DMS 273 treated with DMSO at 0.1 percent for 48 hours (cell line): ENCODE data around the gene SHCBP1.
"Not testable (repeated sequence)": the region's sequence is repeated elsewhere in the genome, so short reads cannot be mapped to it uniquely, and the experiment has no call there.

Source experiments
- DNase-seq: peaks from one replicate; lab custom pipeline; 2025; lab: John Stamatoyannopoulos, UW

SHCBP1 gene, protein sequence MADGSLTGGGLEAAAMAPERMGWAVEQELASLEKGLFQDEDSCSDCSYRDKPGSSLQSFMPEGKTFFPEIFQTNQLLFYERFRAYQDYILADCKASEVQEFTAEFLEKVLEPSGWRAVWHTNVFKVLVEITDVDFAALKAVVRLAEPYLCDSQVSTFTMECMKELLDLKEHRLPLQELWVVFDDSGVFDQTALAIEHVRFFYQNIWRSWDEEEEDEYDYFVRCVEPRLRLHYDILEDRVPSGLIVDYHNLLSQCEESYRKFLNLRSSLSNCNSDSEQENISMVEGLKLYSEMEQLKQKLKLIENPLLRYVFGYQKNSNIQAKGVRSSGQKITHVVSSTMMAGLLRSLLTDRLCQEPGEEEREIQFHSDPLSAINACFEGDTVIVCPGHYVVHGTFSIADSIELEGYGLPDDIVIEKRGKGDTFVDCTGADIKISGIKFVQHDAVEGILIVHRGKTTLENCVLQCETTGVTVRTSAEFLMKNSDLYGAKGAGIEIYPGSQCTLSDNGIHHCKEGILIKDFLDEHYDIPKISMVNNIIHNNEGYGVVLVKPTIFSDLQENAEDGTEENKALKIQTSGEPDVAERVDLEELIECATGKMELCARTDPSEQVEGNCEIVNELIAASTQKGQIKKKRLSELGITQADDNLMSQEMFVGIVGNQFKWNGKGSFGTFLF

DNA sequence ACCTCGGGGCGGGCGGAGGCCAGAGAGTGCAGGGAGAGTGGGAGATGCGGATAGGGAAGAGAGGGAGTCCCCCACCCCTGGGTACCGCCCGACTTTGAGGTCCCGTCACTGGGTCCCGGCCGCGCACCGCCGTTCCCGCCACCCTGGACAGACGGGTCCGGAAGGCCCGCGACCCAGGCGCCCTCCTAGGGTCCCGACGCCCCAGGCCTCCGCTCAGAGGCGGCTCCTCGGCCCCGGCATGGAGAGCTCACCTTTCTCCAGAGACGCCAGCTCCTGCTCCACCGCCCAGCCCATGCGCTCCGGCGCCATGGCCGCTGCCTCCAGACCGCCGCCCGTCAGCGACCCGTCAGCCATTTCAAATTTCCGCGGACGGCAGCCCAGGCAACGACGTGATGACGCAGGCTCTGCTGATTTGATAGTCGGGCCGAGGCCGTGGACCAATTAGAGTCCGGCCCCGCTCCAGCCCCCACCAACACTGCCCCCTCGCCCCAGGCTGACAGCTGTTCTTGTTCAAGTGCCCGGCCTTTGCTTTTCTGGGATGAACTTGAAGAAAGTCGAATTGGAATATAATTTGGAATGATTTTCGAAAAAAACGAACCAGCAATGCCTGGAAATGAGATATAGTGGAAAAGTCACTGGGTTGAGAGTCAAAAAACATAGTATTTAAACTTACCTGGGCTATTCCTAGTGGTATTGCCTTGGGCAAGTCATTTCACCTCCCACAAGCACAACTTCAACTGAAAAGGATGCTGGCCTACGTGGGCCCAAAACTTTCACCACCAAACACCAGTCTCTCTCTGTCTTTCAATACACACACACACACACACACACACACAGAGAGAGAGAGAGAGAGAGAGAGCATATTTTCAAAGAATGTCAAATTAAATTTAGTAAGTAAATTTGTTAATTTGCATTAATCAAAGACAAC is at the start of gene SHCBP1:
Gene SHCBP1 (minus strand): TSS at position 374 of the 928 bp plus-strand sequence. CDS start 20 bp downstream, at position 354.
- peak; percentile 81 for DNase-seq

DNA sequence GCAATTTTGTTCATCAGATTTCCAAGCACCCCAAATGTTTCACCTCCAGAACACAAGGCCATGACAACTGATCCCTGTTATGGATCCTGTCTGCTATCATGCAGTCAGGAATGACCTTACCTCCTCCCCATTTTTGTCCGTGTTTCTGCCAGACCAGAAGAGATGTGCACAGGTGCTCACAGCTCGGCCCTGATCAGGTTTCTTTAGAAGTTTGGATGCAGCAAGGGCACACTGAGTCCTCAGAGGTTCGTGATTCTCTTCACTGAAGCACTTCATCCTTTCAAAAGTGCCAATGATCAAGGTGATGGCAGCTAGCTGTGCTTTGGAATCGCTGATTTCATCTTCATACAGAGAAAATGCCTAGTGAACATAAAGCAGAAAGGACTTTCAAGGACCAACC is 40.9 kb upstream of the SHCBP1 start:
- no peak for DNase-seq

DNA sequence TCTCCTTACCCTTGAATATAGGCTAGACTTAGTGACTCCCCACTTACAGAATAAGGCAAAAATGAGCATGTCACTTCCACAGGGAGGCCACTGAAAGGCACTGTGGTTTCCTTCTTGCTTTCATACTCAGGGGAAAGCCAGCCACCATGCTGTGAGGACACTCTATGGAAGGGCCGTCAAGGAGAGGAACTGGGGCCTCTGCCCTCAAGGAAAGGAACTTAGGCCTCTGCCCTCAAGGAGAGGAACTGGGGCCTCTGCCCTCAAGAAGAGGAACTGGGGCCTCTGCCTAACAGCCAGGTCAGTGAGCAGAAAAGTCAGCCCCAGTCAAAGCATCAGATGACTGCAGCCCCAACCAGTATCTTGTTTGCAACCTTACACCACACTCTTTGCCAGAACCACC is 37.7 kb upstream of the SHCBP1 start:
- DNase-seq = no peak

- no peak for DNase-seq
Measured at GRCh38 chr16:46651305-46651704, 30.1 kb upstream of the SHCBP1 start.

- DNase-seq = peak; percentile 24
Measured at GRCh38 chr16:46650254-46650623, 29.1 kb upstream of the SHCBP1 start.

- no peak for DNase-seq
Measured at GRCh38 chr16:46649588-46650253, 28.5 kb upstream of the SHCBP1 start.

DNA sequence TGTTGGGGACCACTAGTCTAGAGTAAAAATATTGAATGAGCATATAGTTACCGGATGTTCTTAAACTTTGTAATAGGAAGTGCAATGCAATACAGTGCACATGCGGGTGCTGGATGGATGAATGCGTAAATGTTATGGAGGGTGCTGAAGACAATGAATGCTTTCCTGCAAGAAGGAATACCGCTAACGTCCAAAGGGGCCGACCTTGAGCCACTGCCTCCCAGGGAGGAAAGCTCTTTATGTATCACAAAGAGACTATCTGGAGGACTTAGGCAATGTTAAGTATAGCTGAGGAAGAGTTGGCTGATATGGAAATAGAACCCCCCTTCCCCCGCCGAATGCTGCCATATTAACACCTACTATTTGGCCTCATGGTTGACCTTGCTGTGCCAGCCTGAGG is 27.5 kb upstream of the SHCBP1 start:
- DNase-seq = no peak

- no peak for DNase-seq
Measured at GRCh38 chr16:46638947-46639925, 18.1 kb upstream of the SHCBP1 start.

DNA sequence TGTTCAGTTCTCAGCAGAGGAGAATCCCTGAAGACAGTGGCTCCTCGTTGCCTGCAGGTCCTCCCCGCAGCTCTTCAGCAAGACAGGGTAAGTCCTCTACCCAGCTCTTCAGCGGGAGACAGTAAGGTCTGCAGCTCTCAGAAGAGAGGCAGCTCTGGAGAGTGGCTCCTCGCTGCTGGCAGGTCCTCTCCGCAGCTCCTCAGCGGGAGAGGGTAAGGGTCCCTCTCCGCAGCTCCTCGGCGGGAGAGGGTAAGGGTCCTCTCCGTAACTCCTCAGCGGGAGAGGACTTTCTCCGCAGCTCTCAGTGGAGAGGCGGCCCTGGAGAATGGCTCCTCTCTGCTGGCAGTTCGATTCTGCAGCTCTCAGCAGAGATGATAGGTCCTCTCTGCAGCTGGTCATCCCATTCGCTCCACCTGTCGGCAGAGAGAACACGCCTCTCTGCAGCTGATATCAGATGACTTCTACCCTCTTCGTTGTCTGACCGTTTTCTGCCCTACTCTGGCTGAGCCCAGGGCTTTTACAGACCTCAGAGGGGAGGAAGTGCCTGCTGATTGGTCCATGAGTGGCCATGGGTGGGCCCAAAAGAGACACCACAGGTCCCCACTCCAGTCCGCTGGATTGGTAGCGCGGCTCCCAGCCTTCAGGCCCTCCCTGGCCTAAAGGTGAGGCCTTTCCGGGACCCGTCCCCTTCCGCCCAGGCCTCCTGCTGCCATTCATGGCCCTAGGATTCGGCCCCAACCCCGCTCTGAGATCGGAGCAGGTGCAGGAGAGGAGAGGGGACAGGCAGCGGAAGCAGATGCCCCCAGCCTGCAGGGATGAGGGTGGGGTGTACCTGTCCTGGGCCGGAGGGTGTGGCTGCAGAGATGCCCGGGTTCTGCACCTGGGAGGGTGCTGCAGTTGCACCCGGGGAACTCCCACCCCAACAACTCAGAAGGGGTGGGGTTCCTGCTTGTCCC is 11.9 kb upstream of the SHCBP1 start:
- DNase-seq = no peak

DNA sequence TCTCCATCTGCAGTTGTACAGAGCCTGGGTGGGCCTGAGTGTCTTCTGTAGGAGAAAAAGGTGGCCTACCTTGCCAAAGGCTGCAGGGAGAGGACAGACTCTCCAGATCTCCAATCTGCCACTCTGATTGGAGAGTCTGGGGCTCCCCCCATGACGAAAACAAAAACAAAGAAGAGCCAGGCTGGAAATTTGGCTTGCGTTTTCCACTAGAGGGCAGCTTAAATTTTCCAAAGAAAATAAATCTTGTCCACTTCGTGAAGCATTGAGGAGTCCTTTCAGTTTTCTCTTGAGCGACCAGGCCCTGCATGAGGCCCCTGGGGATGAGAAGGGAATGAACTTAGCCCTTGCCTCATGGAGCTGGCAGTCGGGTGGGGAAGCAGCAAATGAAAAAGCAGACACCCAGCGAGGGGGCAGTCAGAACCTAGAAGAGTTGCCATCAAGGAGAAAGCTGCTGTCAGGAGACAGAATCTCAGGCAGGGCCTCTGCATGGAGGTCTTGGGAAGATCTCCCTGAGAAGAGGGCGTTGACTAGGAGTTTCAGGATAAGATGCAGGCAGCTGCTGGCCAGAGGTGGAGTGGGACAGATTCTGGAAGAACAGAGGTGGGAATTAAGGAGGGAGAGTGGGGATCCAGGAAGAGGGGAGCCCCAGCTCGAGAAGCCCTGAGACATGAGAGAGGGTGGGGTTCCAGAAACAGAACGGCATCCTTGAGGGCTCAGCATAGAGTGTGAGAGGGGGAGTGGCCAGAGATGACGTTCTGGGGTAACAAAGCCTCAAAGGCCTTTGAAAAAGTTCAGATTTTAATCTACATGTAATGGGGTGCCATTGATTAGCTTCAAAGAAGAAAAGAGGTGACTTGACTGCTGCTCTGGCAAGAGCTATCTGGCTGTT is 8.4 kb upstream of the SHCBP1 start:
- DNase-seq = peak; percentile 73

DNA sequence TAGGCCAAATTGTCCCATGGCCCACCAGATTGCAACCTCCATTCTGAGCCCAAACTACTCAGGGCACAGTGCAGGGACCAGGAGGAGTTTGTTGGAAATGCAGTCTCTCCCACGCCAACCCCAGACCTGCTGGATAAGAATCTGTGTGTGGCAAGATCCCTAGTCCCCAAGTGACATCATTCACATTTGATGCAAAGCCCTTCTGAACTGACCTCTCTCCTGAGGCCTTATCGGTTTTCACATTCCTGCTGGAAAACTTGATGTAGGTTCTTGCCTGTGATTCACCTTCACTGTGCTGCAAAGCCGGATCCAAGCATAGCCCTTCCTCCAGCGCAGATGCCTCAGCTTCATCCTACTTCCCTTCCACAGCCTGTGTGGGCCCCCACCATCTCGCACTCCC is 6.6 kb upstream of the SHCBP1 start:
- no peak for DNase-seq

GRCh38 chr16:46626681-46627080 is 5.5 kb upstream of the SHCBP1 start:
- DNase-seq = not testable (repeated sequence)

DNA sequence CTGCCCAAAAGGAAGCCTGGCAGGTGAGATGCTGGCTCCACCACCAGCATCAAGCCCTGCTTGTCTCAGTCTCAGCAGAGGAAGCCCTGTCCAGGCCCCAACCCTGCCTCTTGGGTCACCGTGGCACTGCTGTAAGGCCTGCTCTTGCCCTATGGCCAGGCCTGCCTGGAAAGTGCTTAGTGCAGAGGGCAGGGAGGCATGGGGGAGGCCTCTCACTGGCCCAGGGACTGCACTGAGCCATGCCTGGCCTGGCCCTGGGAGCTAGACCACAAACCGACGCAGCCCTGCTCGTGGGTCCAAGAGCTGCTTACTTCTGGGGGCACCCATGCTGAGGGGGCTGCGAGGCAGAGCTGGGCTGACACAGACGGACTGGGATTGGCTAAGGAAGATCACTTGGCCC is 3.7 kb upstream of the SHCBP1 start:
- not testable (repeated sequence) for DNase-seq

GRCh38 chr16:46623707-46624106 is 2.5 kb upstream of the SHCBP1 start:
- not testable (repeated sequence) for DNase-seq

GRCh38 chr16:46623246-46623645 is 2.1 kb upstream of the SHCBP1 start:
- not testable (repeated sequence) for DNase-seq

- DNase-seq = no peak
Measured at GRCh38 chr16:46621934-46622676, 926 bp upstream of the SHCBP1 start.

DNA sequence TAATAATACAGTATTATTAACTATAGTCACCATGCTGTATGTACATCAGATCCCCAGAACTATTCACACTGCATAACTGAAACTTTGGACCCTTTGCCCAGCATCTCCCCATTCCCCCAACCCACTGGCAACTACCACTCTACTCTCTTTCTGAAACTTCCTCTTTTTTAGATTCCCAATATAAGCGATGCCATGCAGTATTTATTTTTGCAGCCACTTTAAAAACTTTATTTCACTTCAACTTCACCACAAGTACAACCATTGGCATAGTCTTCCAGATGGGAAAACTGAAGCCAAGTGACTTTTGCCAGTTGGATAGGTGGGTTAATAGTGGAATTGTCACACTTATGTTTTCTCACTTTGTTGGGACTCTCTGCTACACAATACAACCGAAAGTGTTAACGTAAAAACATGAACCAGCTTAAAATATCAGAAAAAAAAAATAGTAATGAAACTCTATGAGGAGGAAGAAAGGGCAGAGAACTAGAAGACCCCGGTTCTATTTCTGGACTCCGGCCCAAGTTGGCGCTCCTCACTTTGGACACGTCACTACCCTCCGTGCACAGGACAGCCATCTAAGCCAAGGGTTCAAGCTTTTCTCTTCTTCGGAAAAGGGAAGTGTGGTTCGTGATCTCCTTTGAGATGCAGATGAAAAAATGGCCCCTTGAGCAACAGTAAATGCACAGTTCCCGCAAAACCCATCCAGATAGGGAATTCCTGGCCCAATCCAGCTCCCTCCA is 743 bp downstream of the SHCBP1 start:
- DNase-seq = no peak
